Left lung (tissue), 10 donors: Measurements from ENCODE around the gene UCP3. TPM values are rescaled to one million over a fixed set of nuclear protein-coding genes. Genes with fewer than 3 reads are reported as not detected.
A peak's percentile ranks its signal among the peaks of the same experiment; 100 is the strongest.

ENCODE experiments used
- ATAC-seq: fragments of 200-7000 bp; cut with Tn5 transposase; one replicate; pipeline ENCODE4 v1.9.1; 2020; ENCODE audit warnings: moderate library complexity
- DNase-seq, 4 donors: peaks; one replicate each; pipeline ENCODE4 v3.0.0-alpha.2; 2013 to 2020
- H3K27ac ChIP-seq, 2 donors: fragments of 200-600 bp; sonication (generic) in 1 of 2; one replicate each; pipeline versions ENCODE4 v1.5.0 to v1.8.0; 2020 to 2021
- H3K27me3 ChIP-seq, 2 donors: fragments of 200-600 bp; sonication (generic) in 1 of 2; one replicate each; pipeline versions ENCODE4 v1.5.0 to v1.8.0; 2020 to 2021
- H3K36me3 ChIP-seq, 2 donors: fragments of 200-600 bp; sonication (generic) in 1 of 2; one replicate each; pipeline versions ENCODE4 v1.5.0 to v1.8.0; 2020 to 2021
- H3K4me1 ChIP-seq, 2 donors: fragments of 200-600 bp; one replicate each; pipeline ENCODE4 v1.8.0; 2021
- H3K4me3 ChIP-seq, 2 donors: fragments of 200-600 bp; sonication (generic) in 1 of 2; one replicate each; pipeline versions ENCODE4 v1.5.0 to v1.8.0; 2020 to 2021; ENCODE audit warnings: mild to moderate bottlenecking in 1 of 2
- H3K9me3 ChIP-seq, 2 donors: fragments of 200-600 bp; sonication (generic) in 1 of 2; one replicate each; pipeline versions ENCODE4 v1.5.0 to v1.8.0; 2020 to 2021
- CTCF ChIP-seq, 2 donors: fragments of 200-600 bp; sonication (generic) in 1 of 2; IDR thresholded peaks; one replicate each; pipeline versions ENCODE4 v1.5.0 to v1.8.0; 2021; ENCODE audit warnings: antibody characterized with exemption in 2 of 2
- intact Hi-C, 2 donors: fragments of 100-400 bp; cut with DNase I; formaldehyde crosslinking; loops; one replicate each; pipeline versions ENCODE4 v1.11.2 to v1.14.2; 2022
- polyA plus RNA-seq, 6 donors: library from polyadenylated mRNA; unstranded; fragments of 120-200 nt; gene quantifications; one replicate each; pipeline ENCODE4 v1.2.1, GENCODE V29; 2013; ENCODE audit not compliant: insufficient read length in 6 of 6
- total RNA-seq, 2 donors: library from RNA; stranded (reverse); fragmentation: NEBNext Ultra II Directional; extraction: Animal tissue kit (Norgen Biotek cat#: 25700); gene quantifications; one replicate each; pipeline ENCODE4 v1.2.1, GENCODE V29; 2021
- donor health status: DM: no; HTN: yes; CAD: no.
- donor health status: DM: no; HTN: no; CAD: no.

The UCP3 gene
- total and polyA plus RNA-seq, 8 donors, result 1.0 to 5.2 (median 3.6) TPM

GRCh38 chr11:74019104-74019738, 10.3 kb upstream of the UCP3 start:
- no peak for TF ChIP-seq CTCF (IDR thresholded peaks at IDR 0.05)
- DNase-seq, result no peak
- intact Hi-C loops, result no loop called here
- peak; percentile 8 for ATAC-seq
- no peak overlapping the region for H3K4me3 ChIP-seq
- H3K27me3 ChIP-seq, result no peaks in the 10 kb centered on the region
- peak overlapping the region; percentile 78 to 89 for H3K27ac ChIP-seq
- H3K36me3 ChIP-seq, result peaks cover 0 to 20% of the 10 kb centered on the region in 2 donors
- H3K9me3 ChIP-seq, result no peaks in the 10 kb centered on the region
- peaks cover 11 to 57% of the 10 kb centered on the region in 2 donors for H3K4me1 ChIP-seq

DNA sequence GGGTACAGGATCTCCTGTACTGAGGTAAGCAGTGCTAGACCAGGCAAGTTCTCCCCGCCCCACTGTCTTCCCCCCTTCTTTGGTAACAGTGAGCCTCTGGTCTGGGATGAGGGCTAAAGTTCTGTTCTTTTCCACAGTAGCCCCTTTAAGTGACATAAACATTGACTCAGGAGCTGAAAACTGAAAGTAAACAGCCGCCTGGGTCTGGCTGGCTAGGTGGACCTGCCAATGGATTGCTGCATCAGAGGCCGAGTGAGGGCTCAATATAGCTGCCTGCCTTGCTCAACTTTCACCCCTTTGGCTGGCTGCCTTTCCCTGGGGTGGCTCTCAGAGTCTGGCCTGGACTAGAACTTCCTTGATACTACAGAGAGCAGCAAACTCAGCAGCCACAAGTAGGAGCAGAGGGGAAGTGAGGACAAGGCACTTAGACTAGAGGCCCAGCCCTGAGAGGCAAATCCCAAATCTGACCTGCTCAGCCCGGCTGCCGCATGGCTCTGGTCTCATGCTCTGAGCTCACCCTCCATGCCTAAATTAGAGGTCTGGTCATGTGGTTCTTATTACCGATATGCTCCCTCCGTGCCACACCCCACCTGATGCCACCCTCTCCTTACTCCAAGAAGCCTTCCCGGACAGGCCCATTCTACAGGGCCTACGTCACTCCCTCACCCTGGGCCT, 9.6 kb upstream of the UCP3 start:
- H3K27me3 ChIP-seq, result no peaks in the 10 kb centered on the region
- no peak for TF ChIP-seq CTCF (IDR thresholded peaks at IDR 0.05)
- H3K27ac ChIP-seq, result peak overlapping the region; percentile 78 to 89
- H3K4me3 ChIP-seq, result no peak overlapping the region
- ATAC-seq (peak; percentile 87), DNase-seq (peak; percentile 39 to 94 (median 88))
- intact Hi-C loops, result no loop called here
- H3K36me3 ChIP-seq, result peaks cover 0 to 20% of the 10 kb centered on the region in 2 donors
- peaks cover 11 to 55% of the 10 kb centered on the region in 2 donors for H3K4me1 ChIP-seq
- no peaks in the 10 kb centered on the region for H3K9me3 ChIP-seq

- Histone ChIP-seq H3K27ac (peak overlapping the region; percentile 78 to 89), H3K36me3 (peaks cover 0 to 26% of the 10 kb centered on the region in 2 donors), H3K4me3 (no peak overlapping the region), H3K27me3 (no peaks in the 10 kb centered on the region), H3K4me1 (peaks cover 11 to 51% of the 10 kb centered on the region in 2 donors), H3K9me3 (no peaks in the 10 kb centered on the region)
- intact Hi-C loops, result no loop called here
- ATAC-seq (no peak), DNase-seq (no peak)
- TF ChIP-seq CTCF (IDR thresholded peaks at IDR 0.05), result no peak
These were observed 8.7 kb upstream of the UCP3 start for GRCh38 chr11:74017631-74018030.

DNA sequence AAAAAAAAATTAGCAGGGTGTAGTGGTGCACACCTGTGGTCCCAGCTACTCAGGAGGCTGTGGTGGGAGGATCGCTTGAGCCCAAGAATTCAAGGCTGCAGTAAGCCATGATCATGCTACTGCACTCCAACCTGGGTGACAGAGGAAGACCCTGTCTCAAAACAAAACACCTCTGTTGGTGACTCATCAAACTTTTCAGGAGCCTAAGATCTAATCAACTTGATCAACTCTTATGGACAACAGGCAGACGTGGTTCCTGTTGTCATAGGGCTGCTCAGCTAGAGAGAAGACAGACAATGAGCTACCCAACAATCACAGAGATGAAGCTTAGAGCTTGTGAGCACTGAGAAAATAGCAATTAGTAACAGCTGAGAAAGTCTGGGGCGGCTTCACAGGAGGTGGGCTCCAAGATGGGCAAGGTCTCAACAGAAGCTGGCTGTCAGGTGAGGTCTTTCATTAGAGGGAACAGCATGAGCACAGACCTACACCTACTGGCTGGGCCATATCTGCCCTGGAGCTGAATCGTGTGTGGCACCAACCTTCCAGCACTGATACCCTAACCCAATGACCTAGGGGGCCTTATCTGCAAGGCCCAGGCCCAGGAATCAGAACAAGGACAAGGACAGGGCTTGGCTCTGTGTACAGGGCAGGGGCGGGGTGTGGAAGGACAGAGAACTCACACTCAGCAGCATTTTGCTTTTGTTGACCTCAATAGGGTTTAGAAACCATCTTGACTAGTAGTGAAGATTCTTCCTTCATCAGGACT, 7.2 kb upstream of the UCP3 start:
- no peaks in the 10 kb centered on the region for H3K27me3 ChIP-seq
- peaks cover 11 to 43% of the 10 kb centered on the region in 2 donors for H3K4me1 ChIP-seq
- TF ChIP-seq CTCF (IDR thresholded peaks at IDR 0.05), result no peak
- H3K4me3 ChIP-seq, result no peak overlapping the region
- intact Hi-C loops, result no loop called here
- H3K9me3 ChIP-seq, result no peaks in the 10 kb centered on the region
- no peak overlapping the region for H3K27ac ChIP-seq
- H3K36me3 ChIP-seq, result peaks cover 0 to 29% of the 10 kb centered on the region in 2 donors
- no peak for ATAC-seq
- no peak for DNase-seq

DNA sequence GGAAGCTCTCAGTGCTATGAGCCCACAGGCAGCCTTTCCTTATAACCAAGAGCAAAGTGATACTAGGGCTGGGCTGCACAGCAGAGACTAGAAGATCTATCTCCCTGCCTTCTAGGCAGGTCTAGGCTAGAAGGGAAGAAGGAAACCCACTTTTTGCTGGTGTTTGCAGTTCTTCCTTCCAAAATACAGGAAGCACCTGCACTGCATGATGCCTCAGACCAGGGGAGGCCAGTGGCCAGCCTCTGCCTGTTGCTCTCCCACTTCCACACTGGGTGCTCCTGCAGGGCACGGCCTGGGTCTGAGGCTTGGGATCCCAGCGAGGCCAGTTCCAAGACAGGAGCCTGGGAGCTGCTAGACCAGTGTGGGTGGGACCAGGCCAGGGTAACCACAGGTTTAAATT, 6.0 kb upstream of the UCP3 start:
- Histone ChIP-seq H3K9me3 (no peaks in the 10 kb centered on the region), H3K27ac (no peak overlapping the region), H3K4me3 (no peak overlapping the region), H3K36me3 (peaks cover 0 to 30% of the 10 kb centered on the region in 2 donors), H3K27me3 (no peaks in the 10 kb centered on the region), H3K4me1 (peaks cover 11 to 33% of the 10 kb centered on the region in 2 donors)
- DNase-seq, result no peak
- no peak for ATAC-seq
- intact Hi-C loops, result no loop called here
- no peak for TF ChIP-seq CTCF (IDR thresholded peaks at IDR 0.05)
